Thoracic aorta endothelial cell (primary cell): ENCODE measurements around the gene LRRC56. TPM values are rescaled to one million over a fixed set of nuclear protein-coding genes. Genes with fewer than 3 reads are reported as not detected.

Experiments used
- small RNA-seq: library from RNA; depleted of rRNA; stranded (forward); fragments of <200 nt; gene quantifications from one replicate; pipeline ENCODE3, GENCODE V24; 2012
- total RNA-seq: library from RNA; depleted of rRNA; stranded (reverse); fragments of >200 nt; gene quantifications from 2 replicates; pipeline ENCODE4 v1.2.3, GENCODE V29; 2012

LRRC56 gene, protein sequence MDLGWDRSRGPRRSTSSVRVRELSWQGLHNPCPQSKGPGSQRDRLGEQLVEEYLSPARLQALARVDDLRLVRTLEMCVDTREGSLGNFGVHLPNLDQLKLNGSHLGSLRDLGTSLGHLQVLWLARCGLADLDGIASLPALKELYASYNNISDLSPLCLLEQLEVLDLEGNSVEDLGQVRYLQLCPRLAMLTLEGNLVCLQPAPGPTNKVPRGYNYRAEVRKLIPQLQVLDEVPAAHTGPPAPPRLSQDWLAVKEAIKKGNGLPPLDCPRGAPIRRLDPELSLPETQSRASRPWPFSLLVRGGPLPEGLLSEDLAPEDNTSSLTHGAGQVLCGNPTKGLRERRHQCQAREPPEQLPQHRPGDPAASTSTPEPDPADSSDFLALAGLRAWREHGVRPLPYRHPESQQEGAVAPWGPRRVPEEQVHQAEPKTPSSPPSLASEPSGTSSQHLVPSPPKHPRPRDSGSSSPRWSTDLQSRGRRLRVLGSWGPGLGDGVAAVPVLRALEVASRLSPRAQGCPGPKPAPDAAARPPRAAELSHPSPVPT
- 0.36 and 0.40 TPM in 2 replicates for total RNA-seq

DNA sequence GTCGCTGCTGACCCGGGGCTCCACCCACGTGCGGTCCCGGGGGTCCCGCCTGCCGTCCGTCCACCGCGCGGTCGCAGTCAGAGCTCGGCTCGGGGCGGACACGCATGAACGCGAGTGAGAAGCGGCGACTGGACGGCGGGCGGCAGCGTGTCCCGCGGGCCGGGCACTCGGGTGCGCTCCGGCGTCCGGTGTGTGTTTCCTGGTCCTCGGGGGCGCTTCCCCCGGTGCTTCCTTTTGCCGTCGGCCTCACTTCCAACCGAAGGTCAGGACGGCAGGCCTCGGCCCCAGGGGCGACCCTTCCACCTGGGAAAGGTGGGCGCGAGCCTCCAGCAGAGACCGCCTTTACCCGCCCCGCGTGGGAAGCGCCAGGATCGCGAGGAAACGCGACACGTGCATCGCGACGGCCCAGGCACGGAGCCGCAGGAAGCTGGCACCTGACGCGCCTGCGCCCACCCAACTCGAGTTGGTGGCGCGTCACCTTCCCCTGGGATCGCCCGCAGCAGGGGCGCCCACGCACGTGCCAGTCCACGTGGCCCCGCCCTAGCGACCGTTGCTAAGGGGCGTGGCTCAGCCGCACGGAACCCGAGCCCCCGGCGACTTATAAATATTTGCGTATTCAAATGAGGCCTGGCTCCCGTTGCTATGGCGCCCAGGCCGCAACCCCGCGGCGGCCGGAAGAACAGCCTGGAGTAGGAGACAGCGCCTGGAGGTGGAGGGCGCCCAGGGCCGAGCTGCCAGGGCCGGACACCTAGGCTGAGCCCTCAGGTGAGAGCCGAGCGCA is at the start of gene LRRC56:
TSS of gene LRRC56 (plus strand) at position 687 of the 781 bp plus-strand sequence. CDS start 3,158 bp downstream, outside the sequence.

DNA sequence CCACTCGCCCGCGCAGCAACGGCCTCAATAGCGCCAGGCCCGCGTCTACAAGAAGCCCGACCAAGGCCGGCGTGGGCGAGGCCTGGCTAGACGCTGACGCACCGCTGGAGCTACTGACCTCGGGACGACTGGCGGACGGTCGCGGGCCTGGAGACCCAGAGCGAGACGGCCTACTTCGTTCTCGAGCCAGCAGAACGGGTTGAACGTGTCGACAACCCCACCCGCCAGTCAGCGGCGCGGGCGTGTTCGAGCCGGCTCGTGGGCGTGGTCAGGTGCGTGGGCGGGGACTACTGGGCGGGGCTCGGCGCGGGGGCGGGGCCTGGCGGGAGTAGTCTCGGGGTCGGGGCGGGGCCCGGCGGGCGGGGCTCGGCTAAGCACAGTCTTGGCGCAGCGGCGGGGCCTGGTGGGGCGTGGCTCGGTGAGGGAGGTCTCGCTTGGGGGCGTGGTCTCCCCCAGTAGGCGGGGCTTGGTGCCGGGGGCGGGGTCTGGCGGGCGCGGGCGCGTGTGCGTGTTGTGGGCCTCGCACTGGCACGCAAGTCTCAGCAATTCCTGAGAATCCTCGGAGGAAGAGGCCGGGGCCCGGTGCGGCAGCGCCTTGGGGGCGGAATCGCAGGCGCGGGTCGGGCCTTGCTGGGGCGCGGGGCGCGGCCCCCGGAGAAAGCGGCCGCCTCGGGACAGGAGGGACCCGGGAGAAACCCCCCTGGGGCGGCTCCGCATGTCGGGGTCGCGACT is 30.2 kb upstream of the LRRC56 start, which contains the start of gene RNH1:
TSS of gene RNH1 (minus strand) at position 248 of the 732 bp plus-strand sequence. CDS start 5,080 bp downstream, outside the sequence.

DNA sequence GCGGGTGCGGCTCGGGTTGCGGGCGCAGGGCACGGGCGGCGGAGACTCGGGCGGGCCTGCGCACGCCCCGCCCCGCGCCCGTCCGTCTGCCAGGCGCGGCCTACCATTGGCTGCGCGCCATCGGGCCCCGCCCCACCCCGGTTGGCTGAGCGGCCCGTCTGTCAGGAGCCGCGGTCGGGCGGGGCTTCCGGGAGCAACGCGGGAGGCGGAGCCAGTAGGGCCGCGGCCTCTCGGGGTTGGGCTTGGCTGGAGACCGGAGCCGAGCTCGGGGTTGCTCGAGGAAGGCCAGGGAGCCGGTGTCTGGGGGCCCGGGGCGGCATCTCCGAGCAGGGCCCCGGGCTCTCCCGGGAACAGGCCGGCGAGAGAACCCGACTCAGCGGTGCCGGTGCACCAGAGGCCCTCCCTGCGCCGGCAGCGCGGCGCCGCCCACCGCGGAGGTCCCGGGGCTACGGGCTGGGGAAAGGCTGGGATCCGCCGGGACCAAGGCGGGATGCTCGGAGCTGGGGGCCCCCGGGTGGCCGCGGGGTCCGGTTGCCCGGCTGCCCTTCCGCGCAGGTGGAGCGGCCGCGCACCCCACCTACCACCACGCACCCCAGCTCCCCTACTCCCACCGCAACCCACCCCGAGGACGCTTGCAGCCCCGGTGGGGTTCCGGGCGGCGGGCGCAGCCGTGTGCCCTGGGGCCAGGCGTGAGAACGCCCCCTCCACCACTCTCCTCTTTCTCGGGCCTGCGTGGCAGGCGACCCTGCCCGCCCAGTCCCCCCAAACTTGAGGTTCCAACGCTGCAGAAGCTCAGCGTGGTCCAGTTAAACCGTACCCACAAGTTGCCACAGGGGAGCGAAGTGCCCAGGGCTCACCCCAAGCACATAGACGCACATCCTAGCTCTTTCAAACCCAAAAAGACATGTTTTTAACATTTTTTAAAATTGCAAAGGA is 1.5 kb upstream of the LRRC56 start, which contains the start of gene HRAS:
TSS of gene HRAS (minus strand) at position 58 of the 936 bp plus-strand sequence.

DNA sequence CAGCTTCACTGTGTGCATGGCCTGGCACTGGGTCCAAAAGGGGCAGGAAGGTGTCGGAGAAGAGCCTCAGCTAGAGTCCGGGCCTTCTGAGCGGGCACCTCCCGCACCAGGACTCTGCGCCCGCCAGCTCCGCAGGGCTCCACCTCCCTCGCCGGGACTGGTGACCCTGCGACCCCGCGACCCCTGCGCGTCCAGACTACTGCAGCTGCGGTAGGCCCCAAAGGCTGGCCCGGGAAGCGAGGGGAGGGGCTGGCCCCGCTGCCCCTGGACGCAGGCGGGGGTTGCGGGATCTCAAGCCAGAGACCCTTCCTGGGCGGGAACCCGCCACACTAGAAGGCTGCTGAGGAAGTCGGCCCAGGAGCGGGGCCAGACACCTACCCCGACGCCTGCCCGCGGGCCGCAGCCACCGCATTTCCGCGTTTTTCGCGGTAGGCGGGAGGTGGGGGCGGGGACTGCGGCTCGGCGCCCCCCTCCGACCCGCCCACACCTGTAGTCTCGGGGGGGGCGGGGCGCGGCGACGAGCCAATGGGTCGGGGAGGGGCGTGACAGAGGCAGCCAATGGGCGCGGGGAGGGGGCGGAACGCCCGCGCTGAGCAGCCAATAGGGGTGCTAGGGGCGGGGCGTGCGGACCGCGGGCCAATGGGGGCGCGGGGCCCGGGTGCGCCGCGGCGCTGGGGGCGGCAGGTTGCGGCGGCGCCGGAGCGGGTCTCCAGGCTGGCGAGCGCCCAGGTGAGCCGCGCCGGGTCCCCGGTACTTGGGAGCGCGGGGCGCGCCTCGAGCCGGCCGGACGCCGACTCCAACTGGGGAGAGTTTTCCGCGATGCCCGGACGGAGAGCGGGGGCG is 23.2 kb downstream of the LRRC56 start, which contains the start of the genes LMNTD2 and RASSF7:
TSS of gene LMNTD2 (minus strand) at position 434 of the 843 bp plus-strand sequence. CDS start at position 412, 22 bp downstream.
TSS of gene RASSF7 (plus strand) at position 666 of the 843 bp plus-strand sequence. CDS start 799 bp downstream, outside the sequence.

DNA sequence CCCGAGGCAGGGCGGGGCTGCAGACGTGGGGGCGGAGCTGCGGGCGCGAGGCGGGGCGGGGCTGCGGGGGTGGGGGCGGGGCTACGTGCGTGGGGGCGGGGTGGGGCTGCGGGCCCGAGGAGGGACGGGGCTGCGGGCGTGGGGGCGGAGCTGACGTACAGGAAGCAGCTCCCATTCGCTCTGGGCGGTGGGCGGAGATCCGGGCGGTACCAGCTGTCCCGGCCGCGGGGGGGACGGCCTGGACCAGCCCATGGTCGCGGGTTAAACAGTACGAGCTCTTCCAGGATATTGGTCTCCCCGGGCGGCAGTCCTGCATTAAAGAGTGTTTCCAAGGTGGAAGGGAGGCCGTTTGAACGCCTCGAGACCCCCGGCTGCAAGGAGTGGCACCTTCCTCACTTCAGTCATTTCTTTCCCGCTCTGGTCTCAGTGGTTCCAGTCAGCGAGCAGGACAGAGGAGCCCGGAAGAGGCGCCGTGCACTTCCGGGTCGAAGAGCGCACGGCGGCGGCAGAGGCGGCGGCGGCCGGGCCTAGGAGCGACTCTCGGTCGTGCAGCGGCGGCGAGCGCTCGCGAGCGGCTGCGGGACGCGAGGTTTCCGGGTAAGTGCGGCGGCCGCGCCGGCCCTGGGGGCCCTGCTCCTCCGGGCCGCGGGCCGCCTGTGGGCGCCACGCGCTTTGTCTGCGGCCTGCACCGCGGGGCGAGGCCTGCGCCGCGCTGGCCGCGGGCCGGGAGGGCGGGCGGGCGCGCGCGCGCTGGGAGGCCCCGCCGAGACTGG is 38.9 kb downstream of the LRRC56 start, which contains the start of gene PHRF1:
TSS of gene PHRF1 (plus strand) at position 475 of the 773 bp plus-strand sequence. CDS start 5,043 bp downstream, outside the sequence.

Small RNA genes within 50 kb of the gene (small RNA-seq; reads per million reads assigned to genes)
- gene MIR210 = 40.0 reads per million, percentile 97 among the genes with 10 or more reads in this experiment

Other genes with a start within 250 kb of the LRRC56 start
- 8.9 and 13.2 TPM in 2 replicates for gene PGGHG, start 248.4 kb upstream of the LRRC56 start, total RNA-seq
- gene IFITM5, start 238.0 kb upstream of the LRRC56 start, total RNA-seq = not detected in 2 replicates
- gene IFITM2, start 229.7 kb upstream of the LRRC56 start, total RNA-seq = 72.5 and 210 TPM in 2 replicates
- 2.5 and 10.0 TPM in 2 replicates for gene IFITM1, start 223.5 kb upstream of the LRRC56 start, total RNA-seq
- gene IFITM3, start 216.7 kb upstream of the LRRC56 start, total RNA-seq = 51.2 and 85.8 TPM in 2 replicates
- gene B4GALNT4, start 168.0 kb upstream of the LRRC56 start, total RNA-seq = 0.86 and 1.1 TPM in 2 replicates
- gene PKP3, start 143.3 kb upstream of the LRRC56 start, total RNA-seq = 0.07 and 0.13 TPM in 2 replicates
- 27.9 and 32.9 TPM in 2 replicates for gene SIGIRR, start 122.5 kb upstream of the LRRC56 start, total RNA-seq
- under 0.01 TPM in 1 of 2 replicates, not detected in the other for gene ANO9, start 95.5 kb upstream of the LRRC56 start, total RNA-seq
- 31.0 and 35.1 TPM in 2 replicates for gene PTDSS2, start 87.2 kb upstream of the LRRC56 start, total RNA-seq
- 127 and 179 TPM in 2 replicates for gene RNH1, start 30.3 kb upstream of the LRRC56 start, total RNA-seq
- gene HRAS, start 2.0 kb upstream of the LRRC56 start, total RNA-seq = 50.8 and 71.9 TPM in 2 replicates
- gene LMNTD2, start 23.2 kb downstream of the LRRC56 start, total RNA-seq = 0.53 and 0.57 TPM in 2 replicates
- gene RASSF7, start 23.4 kb downstream of the LRRC56 start, total RNA-seq = 8.4 and 10.7 TPM in 2 replicates
- gene PHRF1, start 38.9 kb downstream of the LRRC56 start, total RNA-seq = 34.2 and 37.8 TPM in 2 replicates
- gene IRF7, start 78.4 kb downstream of the LRRC56 start, total RNA-seq = 7.1 and 9.7 TPM in 2 replicates
- gene CDHR5, start 87.4 kb downstream of the LRRC56 start, total RNA-seq = not detected in 2 replicates
- gene SCT, start 89.7 kb downstream of the LRRC56 start, total RNA-seq = not detected in 2 replicates
- gene DRD4, start 99.7 kb downstream of the LRRC56 start, total RNA-seq = not detected in 2 replicates
- gene DEAF1, start 157.7 kb downstream of the LRRC56 start, total RNA-seq = 41.0 and 42.6 TPM in 2 replicates
- 10.8 and 13.1 TPM in 2 replicates for gene TMEM80, start 158.3 kb downstream of the LRRC56 start, total RNA-seq
- 2.7 and 2.9 TPM in 2 replicates for gene EPS8L2, start 168.7 kb downstream of the LRRC56 start, total RNA-seq
- gene TALDO1, start 209.9 kb downstream of the LRRC56 start, total RNA-seq = 243 and 266 TPM in 2 replicates
- 38.7 and 52.0 TPM in 2 replicates for gene GATD1, start 240.0 kb downstream of the LRRC56 start, total RNA-seq